ENCODE measurements around the gene CIDEB. TPM values are rescaled to one million over a fixed set of nuclear protein-coding genes. Genes with fewer than 3 reads are reported as not detected.

The CIDEB gene
- total RNA-seq, 1 donor from 2014 or later = not detected

- TF ChIP-seq CTCF (IDR thresholded peaks at IDR 0.05) = no peak
- Mint-ChIP-seq H3K27me3 (ENCODE audit: low read depth) (no peaks in the 10 kb centered on the region), H3K4me1 (ENCODE audit: low read depth) (peaks cover 6% of the 10 kb centered on the region), H3K27ac (ENCODE audit: unreplicated experiment) (no peak overlapping the region), H3K4me3 (ENCODE audit: unreplicated experiment) (no peak overlapping the region), H3K36me3 (ENCODE audit: low read depth) (peaks cover 4% of the 10 kb centered on the region), H3K9me3 (ENCODE audit: low read depth) (no peaks in the 10 kb centered on the region)
- DNase-seq (ENCODE audit: low spot score) = no peak
These were observed 4.2 kb upstream of the CIDEB start for GRCh38 chr14:24311837-24312615.

GRCh38 chr14:24310646-24311604, 3.1 kb upstream of the CIDEB start, which contains the start of gene LTB4R:
LTB4R (plus strand) TSS chr14:24311502; CDS start chr14:24315652, 4,150 bp downstream.
- no peaks in the 10 kb centered on the region for H3K27me3 Mint-ChIP-seq (ENCODE audit: low read depth)
- H3K4me3 Mint-ChIP-seq (ENCODE audit: unreplicated experiment) = no peak within 1 kb of the TSS
- H3K36me3 Mint-ChIP-seq (ENCODE audit: low read depth) = peaks cover 8% of the 10 kb centered on the region
- H3K9me3 Mint-ChIP-seq (ENCODE audit: low read depth) = no peaks in the 10 kb centered on the region
- no peak for TF ChIP-seq CTCF (IDR thresholded peaks at IDR 0.05)
- H3K4me1 Mint-ChIP-seq (ENCODE audit: low read depth) = peaks cover 6% of the 10 kb centered on the region
- no peak within 1 kb of the TSS for H3K27ac Mint-ChIP-seq (ENCODE audit: unreplicated experiment)
- no peak for DNase-seq (ENCODE audit: low spot score)

GRCh38 chr14:24310265-24310645, 2.5 kb upstream of the CIDEB start:
- no peak overlapping the region for H3K27ac Mint-ChIP-seq (ENCODE audit: unreplicated experiment)
- peaks cover 6% of the 10 kb centered on the region for H3K4me1 Mint-ChIP-seq (ENCODE audit: low read depth)

GRCh38 chr14:24309538-24310264, 1.9 kb upstream of the CIDEB start, which contains the start of gene LTB4R2:
LTB4R2 (plus strand) TSS chr14:24310140; CDS start chr14:24310665, 525 bp downstream.
- H3K9me3 Mint-ChIP-seq (ENCODE audit: low read depth) = no peaks in the 10 kb centered on the region
- H3K27ac Mint-ChIP-seq (ENCODE audit: unreplicated experiment) = no peak within 1 kb of the TSS
- H3K4me1 Mint-ChIP-seq (ENCODE audit: low read depth) = peaks cover 6% of the 10 kb centered on the region
- no peaks in the 10 kb centered on the region for H3K27me3 Mint-ChIP-seq (ENCODE audit: low read depth)
- no peak within 1 kb of the TSS for H3K4me3 Mint-ChIP-seq (ENCODE audit: unreplicated experiment)
- DNase-seq (ENCODE audit: low spot score) = no peak
- peaks cover 18% of the 10 kb centered on the region for H3K36me3 Mint-ChIP-seq (ENCODE audit: low read depth)
- no peak for TF ChIP-seq CTCF (IDR thresholded peaks at IDR 0.05)

More at GRCh38 chr14:24310265-24310645, 2.5 kb upstream of the CIDEB start:
- Mint-ChIP-seq H3K9me3 (ENCODE audit: low read depth) (no peaks in the 10 kb centered on the region), H3K4me3 (ENCODE audit: unreplicated experiment) (no peak overlapping the region), H3K27me3 (ENCODE audit: low read depth) (no peaks in the 10 kb centered on the region), H3K36me3 (ENCODE audit: low read depth) (peaks cover 12% of the 10 kb centered on the region)
- TF ChIP-seq CTCF (IDR thresholded peaks at IDR 0.05) = no peak
- DNase-seq (ENCODE audit: low spot score) = no peak
